ENCODE data around the gene CNOT1.

Gene CNOT1

GRCh38 chr16:58605562-58605961 is 24.1 kb downstream of the CNOT1 start:
- CTCF ChIA-PET = no interaction called here

GRCh38 chr16:58591083-58591482 is 38.5 kb downstream of the CNOT1 start:
- CTCF ChIA-PET = interaction anchor here (0.9 to 2.0 kb wide), 2 partner anchors 29 to 79 kb away, joined by 3 to 5 read pairs; no protein-coding TSS in a partner anchor
- peaks cover 47 to 90% of the 10 kb centered on the region in 2 experiments for H3K36me3 ChIP-seq (ENCODE audit: control insufficient read depth in 2 of 2, insufficient read depth in 1 of 2, low read length in 2 of 2)

More at GRCh38 chr16:58605562-58605961, 24.1 kb downstream of the CNOT1 start:
- no peaks in the 10 kb centered on the region for H3K9me3 ChIP-seq (ENCODE audit: control insufficient read depth, insufficient read depth, low read depth, low read length)
- H3K4me3 ChIP-seq (ENCODE audit: low read depth, low read length) = no peak overlapping the region
- no peak overlapping the region for H3K27ac ChIP-seq (ENCODE audit: extremely low read depth, low read depth, low read length)
- TF ChIP-seq KLF9 (tag by site-specific recombination; IDR thresholded peaks at IDR 0.05; ENCODE audit: low read depth) (no peak), REPIN1 (tag by site-specific recombination; IDR thresholded peaks at IDR 0.05; ENCODE audit: low read depth) (no peak), ZNF768 (tag by site-specific recombination; IDR thresholded peaks at IDR 0.05) (no peak), ZNF10 (tag by site-specific recombination; IDR thresholded peaks at IDR 0.05) (no peak), ZNF133 (tag by site-specific recombination; IDR thresholded peaks at IDR 0.05) (no peak), ZSCAN16 (tag by site-specific recombination; IDR thresholded peaks at IDR 0.05) (no peak), ZNF785 (tag by site-specific recombination; IDR thresholded peaks at IDR 0.05) (no peak), SCRT1 (tag by site-specific recombination; IDR thresholded peaks at IDR 0.05; ENCODE audit: borderline replicate concordance) (no peak), ZNF518A (tag by site-specific recombination; conservative IDR thresholded peaks at IDR 0.05; ENCODE audit: low read depth) (no peak)
- POLR2A ChIA-PET = no interaction called here
- H3K4me1 ChIP-seq (ENCODE audit: control insufficient read depth, insufficient read depth, low read length) = peaks cover 3% of the 10 kb centered on the region; the same call in 1 of the 2 replicates
- peaks cover 41 to 44% of the 10 kb centered on the region in 2 experiments for H3K36me3 ChIP-seq (ENCODE audit: control insufficient read depth in 2 of 2, insufficient read depth in 1 of 2, low read length in 2 of 2)

GRCh38 chr16:58589326-58589905 is 40.2 kb downstream of the CNOT1 start:
- H3K36me3 ChIP-seq (ENCODE audit: control insufficient read depth in 2 of 2, insufficient read depth in 1 of 2, low read length in 2 of 2) = peaks cover 45 to 92% of the 10 kb centered on the region in 2 experiments

More at GRCh38 chr16:58591083-58591482, 38.5 kb downstream of the CNOT1 start:
- Histone ChIP-seq H3K4me3 (ENCODE audit: low read depth, low read length) (no peak overlapping the region), H3K4me1 (ENCODE audit: control insufficient read depth, insufficient read depth, low read length) (no peaks in the 10 kb centered on the region), H3K9me3 (ENCODE audit: control insufficient read depth, insufficient read depth, low read depth, low read length) (no peaks in the 10 kb centered on the region), H3K27ac (ENCODE audit: extremely low read depth, low read depth, low read length) (no peak overlapping the region)
- POLR2A ChIA-PET = no interaction called here
- TF ChIP-seq TCF7L2 (IDR thresholded peaks at IDR 0.05; ENCODE audit: borderline replicate concordance, low read depth, low read length) (no peak), ZNF629 (tag by site-specific recombination; IDR thresholded peaks at IDR 0.05) (no peak)

More at GRCh38 chr16:58589326-58589905, 40.2 kb downstream of the CNOT1 start:
- no peak overlapping the region for H3K27ac ChIP-seq (ENCODE audit: extremely low read depth, low read depth, low read length)
- H3K4me3 ChIP-seq (ENCODE audit: low read depth, low read length) = no peak overlapping the region
- no peaks in the 10 kb centered on the region for H3K4me1 ChIP-seq (ENCODE audit: control insufficient read depth, insufficient read depth, low read length)
- ChIA-PET POLR2A (no interaction called here), CTCF (interaction anchor here (0.7 to 2.0 kb wide), 2 partner anchors 78 to 566 kb away, joined by 3 to 5 read pairs; no protein-coding TSS in a partner anchor)
- H3K9me3 ChIP-seq (ENCODE audit: control insufficient read depth, insufficient read depth, low read depth, low read length) = no peaks in the 10 kb centered on the region
- peak; percentile 11; the same call in 1 of the 2 replicates for TF ChIP-seq PRDM6 (tag by site-specific recombination; IDR thresholded peaks at IDR 0.05)
- TF ChIP-seq ZNF426 (tag by site-specific recombination; IDR thresholded peaks at IDR 0.05) = no peak
- TF ChIP-seq ZNF174 (tag by site-specific recombination; IDR thresholded peaks at IDR 0.05) = no peak
- no peak for TF ChIP-seq ZNF549 (tag by site-specific recombination; IDR thresholded peaks at IDR 0.05)
- no peak for TF ChIP-seq ZNF391 (tag by site-specific recombination; IDR thresholded peaks at IDR 0.05; ENCODE audit: borderline replicate concordance, low read depth)
